H1 (cell line): ENCODE results near the gene TEX29. TPM values are rescaled to one million over a fixed set of nuclear protein-coding genes. Genes with fewer than 3 reads are reported as not detected.

Experiments
- CTCF ChIA-PET: fragments of 300-600 bp; sonication (Branson Sonifier 250); formaldehyde crosslinking; loops from one replicate; lab custom pipeline; 2021; ENCODE audit not compliant: partially characterized antibody; lab: Charles Lee
- POLR2A ChIA-PET: fragments of 300-600 bp; sonication (Branson Sonifier 250); formaldehyde crosslinking; loops from one replicate; lab custom pipeline; 2021; ENCODE audit warnings: inconsistent platforms; ENCODE audit not compliant: partially characterized antibody; lab: Charles Lee
- DNase-seq, 2 experiments: peaks; one replicate each; pipeline versions ENCODE4 v3.0.0 to v3.0.0-alpha.2; 2010 to 2022; ENCODE audit warnings: low spot score in 2 of 2, low read depth in 1 of 2, mixed read lengths in 1 of 2
- FAIRE-seq: peaks from 2 replicates; lab custom pipeline; 2011; peaks lifted over from hg19 to GRCh38; lab: Jason Lieb, UNC
- H2AFZ ChIP-seq: 2 replicates; pipeline ENCODE4 v1.8.1; 2012; ENCODE audit warnings: low read length, inconsistent platforms
- H2AK5ac ChIP-seq: 2 replicates; pipeline ENCODE4 v1.6.1; 2013; ENCODE audit warnings: low read depth, low read length
- H2BK120ac ChIP-seq: replicated peaks from 2 replicates; pipeline ENCODE3; 2013; ENCODE audit warnings: low read depth, low read length, inconsistent platforms
- H2BK12ac ChIP-seq: 2 replicates; pipeline ENCODE4 v1.6.1; 2013; ENCODE audit warnings: low read depth, low read length
- H2BK15ac ChIP-seq: 2 replicates; pipeline ENCODE4 v1.6.1; 2013; ENCODE audit warnings: low read length
- H2BK20ac ChIP-seq: 2 replicates; pipeline ENCODE4 v1.6.1; 2013; ENCODE audit warnings: low read length
- H2BK5ac ChIP-seq: 2 replicates; pipeline ENCODE4 v1.6.1; 2013; ENCODE audit warnings: low read depth, low read length
- H3K14ac ChIP-seq: 2 replicates; pipeline ENCODE4 v1.6.1; 2013; ENCODE audit warnings: inconsistent platforms; ENCODE audit not compliant: insufficient read length
- H3K18ac ChIP-seq: 2 replicates; pipeline ENCODE4 v1.6.1; 2013; ENCODE audit warnings: low read length; ENCODE audit errors: extremely low read depth
- H3K23ac ChIP-seq: 2 replicates; pipeline ENCODE4 v1.6.1; 2013; ENCODE audit warnings: inconsistent platforms; ENCODE audit not compliant: insufficient read length
- H3K23me2 ChIP-seq: 2 replicates; pipeline ENCODE4 v1.6.1; 2013; ENCODE audit warnings: low read depth, low read length
- H3K27ac ChIP-seq: 2 replicates; pipeline ENCODE4 v1.6.1; 2011; ENCODE audit warnings: low read depth, low read length, inconsistent platforms
- H3K27me3 ChIP-seq, 4 experiments: replicated peaks in 1 of 4; 1 replicate in 1 of 4; 2 replicates in 3 of 4; pipeline versions ENCODE4 v1.6.1 to v1.8.1; 2011 to 2013; ENCODE audit warnings: low read length in 3 of 4, mild to moderate bottlenecking in 3 of 4, inconsistent platforms in 2 of 4, mixed read lengths in 2 of 4, moderate library complexity in 1 of 4; ENCODE audit not compliant: control insufficient read depth in 3 of 4, insufficient read depth in 3 of 4; ENCODE audit errors: extremely low read depth in 1 of 4
- H3K36me3 ChIP-seq, 4 experiments: 2 replicates each; pipeline versions ENCODE4 v1.6.1 to v1.8.1; 2011 to 2013; ENCODE audit warnings: mild to moderate bottlenecking in 4 of 4, low read length in 3 of 4, moderate library complexity in 2 of 4, control low read depth in 1 of 4, inconsistent platforms in 1 of 4; ENCODE audit not compliant: insufficient read depth in 4 of 4, control insufficient read depth in 2 of 4
- H3K4ac ChIP-seq: replicated peaks from 2 replicates; pipeline ENCODE3; 2013; ENCODE audit warnings: low read length, low read depth, mixed read lengths, inconsistent platforms; ENCODE audit not compliant: insufficient read length
- H3K4me1 ChIP-seq, 4 experiments: replicated peaks in 1 of 4; 1 replicate in 1 of 4; 2 replicates in 3 of 4; pipeline versions ENCODE4 v1.6.1 to v1.8.1; 2011 to 2013; ENCODE audit warnings: low read length in 3 of 4, inconsistent platforms in 2 of 4, mixed read lengths in 1 of 4; ENCODE audit not compliant: insufficient read depth in 4 of 4, control insufficient read depth in 3 of 4
- H3K4me2 ChIP-seq, 2 experiments: 2 replicates each; pipeline versions ENCODE4 v1.6.1 to v1.8.1; 2011 to 2013; ENCODE audit warnings: low read depth in 2 of 2, low read length in 2 of 2, control low read depth in 1 of 2, inconsistent platforms in 1 of 2, mild to moderate bottlenecking in 1 of 2; ENCODE audit not compliant: insufficient read depth in 1 of 2
- H3K4me3 ChIP-seq, 4 experiments: fragments of 200-600, 300-600 bp in 1 of 4; sonication (generic), shearing (Covaris generic), sonication (Bioruptor Twin) in 1 of 4; 2 replicates each; pipeline versions ENCODE4 v1.5.1 to v1.8.1; 2011 to 2016; ENCODE audit warnings: low read length in 4 of 4, low read depth in 3 of 4, control low read depth in 2 of 4, inconsistent platforms in 2 of 4, mild to moderate bottlenecking in 2 of 4, mixed read lengths in 1 of 4, moderate library complexity in 1 of 4; ENCODE audit not compliant: insufficient read depth in 2 of 4; ENCODE audit errors: extremely low read depth in 1 of 4
- H3K56ac ChIP-seq: replicated peaks from 2 replicates; pipeline ENCODE3; 2013; ENCODE audit warnings: low read depth, mild to moderate bottlenecking, mixed read lengths, low read length, inconsistent platforms; ENCODE audit not compliant: insufficient read length
- H3K79me1 ChIP-seq: 2 replicates; pipeline ENCODE4 v1.6.1; 2013; ENCODE audit warnings: low read depth, low read length, control low read depth
- H3K79me2 ChIP-seq, 2 experiments: 2 replicates each; pipeline versions ENCODE4 v1.6.1 to v1.8.1; 2012 to 2013; ENCODE audit warnings: low read length in 2 of 2, mild to moderate bottlenecking in 2 of 2, inconsistent platforms in 1 of 2; ENCODE audit not compliant: insufficient read depth in 2 of 2, control insufficient read depth in 1 of 2
- H3K9ac ChIP-seq, 4 experiments: replicated peaks in 1 of 4; 1 replicate in 1 of 4; 2 replicates in 3 of 4; pipeline versions ENCODE4 v1.6.1 to v1.8.1; 2011 to 2013; ENCODE audit warnings: low read depth in 3 of 4, low read length in 3 of 4, control low read depth in 2 of 4, mild to moderate bottlenecking in 2 of 4, moderate library complexity in 2 of 4, inconsistent platforms in 1 of 4; ENCODE audit errors: extremely low read depth in 1 of 4
- H3K9me3 ChIP-seq, 2 experiments: 2 replicates each; pipeline versions ENCODE4 v1.6.1 to v1.8.1; 2012 to 2013; ENCODE audit warnings: mild to moderate bottlenecking in 2 of 2, moderate library complexity in 2 of 2, control low read depth in 1 of 2, inconsistent platforms in 1 of 2, low read depth in 1 of 2, low read length in 1 of 2, mixed read lengths in 1 of 2; ENCODE audit not compliant: insufficient read depth in 2 of 2
- H4K20me1 ChIP-seq, 2 experiments: replicated peaks in 1 of 2; 2 replicates each; pipeline versions ENCODE3 to v1.8.1; 2011 to 2013; ENCODE audit warnings: inconsistent platforms in 2 of 2, low read length in 2 of 2, mild to moderate bottlenecking in 1 of 2; ENCODE audit not compliant: insufficient read depth in 2 of 2, control insufficient read depth in 1 of 2
- H4K5ac ChIP-seq: 2 replicates; pipeline ENCODE4 v1.6.1; 2013; ENCODE audit warnings: low read length, low read depth, mixed read lengths, inconsistent platforms; ENCODE audit not compliant: insufficient read length
- H4K8ac ChIP-seq: 2 replicates; pipeline ENCODE4 v1.8.0; 2013; ENCODE audit warnings: mild to moderate bottlenecking, moderate library complexity, low read length, inconsistent platforms; ENCODE audit not compliant: insufficient read depth; ENCODE audit errors: extremely low read depth
- H4K91ac ChIP-seq: replicated peaks from 2 replicates; pipeline ENCODE3; 2013; ENCODE audit warnings: low read length, mixed read lengths, inconsistent platforms; ENCODE audit not compliant: insufficient read length
- TAF7 ChIP-seq: optimal IDR thresholded peaks from 2 replicates; pipeline ENCODE3; 2011; ENCODE audit warnings: low read depth, mild to moderate bottlenecking, inconsistent platforms, low read length, moderate library complexity, borderline replicate concordance
- WGBS, 2 experiments: shearing (Covaris generic) in 1 of 2; methylation state at CpG; one replicate each; pipeline versions ENCODE4 v1.1.6 to v1.1.7; 2013 to 2015; ENCODE audit warnings: low lambda C conversion rate in 2 of 2, mixed read lengths in 2 of 2, inconsistent platforms in 1 of 2, low coverage in 1 of 2, missing lambda C conversion rate in 1 of 2; ENCODE audit not compliant: insufficient replicate concordance in 2 of 2, insufficient coverage in 1 of 2, insufficient read length in 1 of 2; ENCODE audit errors: extremely low coverage in 1 of 2, missing lambda C conversion rate in 1 of 2; 5-methylcytosine and 5-hydroxymethylcytosine counted together
- polyA plus RNA-seq, 7 experiments: library from polyadenylated mRNA; depleted of rRNA in 3 of 7; stranded (reverse) in 5 of 7; unstranded in 2 of 7; fragments of >200 nt in 5 of 7; fragments of 200-250 nt in 2 of 7; gene quantifications; 1 replicate in 5 of 7; 2 replicates in 1 of 7; 4 replicates in 1 of 7; pipeline versions ENCODE4 v1.2.1 to v1.2.3, GENCODE V29; 2011 to 2013; ENCODE audit warnings: missing spikeins in 2 of 7, mixed read lengths in 2 of 7
- total RNA-seq: library from RNA; stranded (reverse); fragmentation: NEBNext Ultra II Directional; extraction: Animal tissue kit (Norgen Biotek cat#: 25700); gene quantifications from 2 replicates; pipeline ENCODE4 v1.2.1, GENCODE V29; 2021

TEX29 gene
- total and polyA plus RNA-seq, 2 of the 8 experiments (the other 6 are each of a cell fraction or from before 2014, with no cell fraction given), result 0.08 TPM; not detected in 1

DNA sequence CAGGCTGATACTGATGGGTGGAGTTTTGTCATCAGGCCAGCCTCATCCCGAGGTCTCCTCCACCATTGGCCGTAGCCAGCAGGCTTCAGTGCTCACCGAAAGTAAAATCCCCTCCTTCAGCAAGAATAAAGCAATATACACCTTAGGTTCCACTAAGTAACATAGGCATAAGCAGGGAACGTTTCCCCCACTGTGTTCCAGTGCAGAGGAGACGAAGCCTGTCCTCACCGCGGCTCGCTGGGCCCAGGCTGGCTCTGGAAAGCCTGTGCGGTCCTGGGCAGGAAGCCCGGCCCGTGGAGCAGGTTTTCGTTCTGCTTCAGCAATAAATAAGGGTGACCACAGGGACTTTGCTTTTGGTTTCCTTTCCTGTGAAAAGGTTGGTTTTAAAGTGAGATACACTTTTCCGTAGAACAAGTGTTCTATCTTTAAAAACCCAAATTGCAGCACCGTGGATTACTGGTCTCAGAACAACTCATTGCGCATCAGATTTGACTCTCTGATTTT, 16.3 kb upstream of the TEX29 start:
- peaks cover 12 to 63% (median 43%) of the 10 kb centered on the region in 4 experiments; a peak in 5 of 8 replicates for H3K36me3 ChIP-seq
- CTCF ChIA-PET, result no interaction called here
- 95% methylated on average over 15 of the region's 15 CpGs; no CpG with 5 or more reads in 1 of the 2 experiments for WGBS, 2 experiments

More for the DNA sequence above, 16.3 kb upstream of the TEX29 start:
- no peak overlapping the region for H3K14ac ChIP-seq
- H3K4ac ChIP-seq, result no peak overlapping the region
- H3K4me2 ChIP-seq, result no peak overlapping the region
- no peak overlapping the region for H4K8ac ChIP-seq
- H2BK20ac ChIP-seq, result no peak overlapping the region
- 0 out of 4 replicates have a peak, but pooled peaks cover 0 to 4% of the 10 kb centered on the region in 2 experiments for H3K9me3 ChIP-seq
- POLR2A ChIA-PET, result no interaction called here
- no peak overlapping the region for H2BK120ac ChIP-seq
- no peaks in the 10 kb centered on the region for H3K4me1 ChIP-seq
- no peak overlapping the region for H4K5ac ChIP-seq
- no peak overlapping the region for H3K23ac ChIP-seq
- no peak overlapping the region for H3K27ac ChIP-seq
- no peak overlapping the region for H3K18ac ChIP-seq
- no peak overlapping the region for H2BK12ac ChIP-seq
- no peaks in the 10 kb centered on the region for H3K27me3 ChIP-seq
- H2BK15ac ChIP-seq, result no peak overlapping the region
- no peak overlapping the region for H3K56ac ChIP-seq
- H3K9ac ChIP-seq, result no peak overlapping the region
- H2AFZ ChIP-seq, result no peak overlapping the region
- FAIRE-seq (no peak), DNase-seq (no peak)
- H2BK5ac ChIP-seq, result no peak overlapping the region
- H4K91ac ChIP-seq, result no peak overlapping the region
- no peaks in the 10 kb centered on the region for H3K23me2 ChIP-seq
- no peaks in the 10 kb centered on the region for H4K20me1 ChIP-seq
- H2AK5ac ChIP-seq, result no peak overlapping the region
- H3K79me1 ChIP-seq, result no peaks in the 10 kb centered on the region
- no peak overlapping the region for H3K4me3 ChIP-seq
- no peaks in the 10 kb centered on the region for H3K79me2 ChIP-seq
- TF ChIP-seq TAF7, result no peak
